Astrocyte (in vitro differentiated cells and primary cell): ENCODE results near the gene NT5DC3. TPM values are rescaled to one million over a fixed set of nuclear protein-coding genes. Genes with fewer than 3 reads are reported as not detected.

Experiments used
- DNase-seq: peaks from one replicate; pipeline ENCODE4 v3.0.0-alpha.2; 2010; ENCODE audit warnings: low read depth
- FAIRE-seq: peaks from 2 replicates; lab custom pipeline; 2011; peaks lifted over from hg19 to GRCh38; lab: Jason Lieb, UNC
- H2AFZ ChIP-seq: 2 replicates; pipeline ENCODE4 v1.6.0; 2012; ENCODE audit warnings: low read depth, low read length, inconsistent platforms
- H3K27ac ChIP-seq: 2 replicates; pipeline ENCODE4 v1.5.1; 2011; ENCODE audit warnings: low read depth, low read length, inconsistent platforms
- H3K27me3 ChIP-seq: 2 replicates; pipeline ENCODE4 v1.6.0; 2011; ENCODE audit warnings: low read length, inconsistent platforms; ENCODE audit not compliant: insufficient read depth
- H3K36me3 ChIP-seq: 2 replicates; pipeline ENCODE4 v1.5.1; 2011; ENCODE audit warnings: low read length, inconsistent platforms; ENCODE audit not compliant: insufficient read depth
- H3K4me1 ChIP-seq: 2 replicates; pipeline ENCODE4 v1.5.1; 2011; ENCODE audit warnings: low read length, inconsistent platforms; ENCODE audit not compliant: insufficient read depth
- H3K4me2 ChIP-seq: 2 replicates; pipeline ENCODE4 v1.6.0; 2012; ENCODE audit warnings: low read length, inconsistent platforms
- H3K4me3 ChIP-seq: 2 replicates; pipeline ENCODE4 v1.5.1; 2011; ENCODE audit warnings: low read depth, mild to moderate bottlenecking, low read length, inconsistent platforms; ENCODE audit not compliant: insufficient read depth
- H3K79me2 ChIP-seq: 2 replicates; pipeline ENCODE4 v1.6.0; 2012; ENCODE audit warnings: mild to moderate bottlenecking, low read length, inconsistent platforms; ENCODE audit not compliant: insufficient read depth
- H3K9ac ChIP-seq: 2 replicates; pipeline ENCODE4 v1.6.0; 2012; ENCODE audit warnings: mild to moderate bottlenecking, low read length, inconsistent platforms
- H3K9me3 ChIP-seq: 2 replicates; pipeline ENCODE4 v1.5.1; 2012; ENCODE audit warnings: low read depth, mild to moderate bottlenecking, low read length, inconsistent platforms; ENCODE audit not compliant: insufficient read depth
- H4K20me1 ChIP-seq: 2 replicates; pipeline ENCODE4 v1.6.0; 2012; ENCODE audit warnings: low read length, inconsistent platforms; ENCODE audit not compliant: insufficient read depth
- H3K27ac Mint-ChIP-seq: one replicate; pipeline ENCODE4 v1.8.0; 2021; ENCODE audit warnings: mild to moderate bottlenecking, mixed read lengths; ENCODE audit not compliant: unreplicated experiment
- H3K27me3 Mint-ChIP-seq: one replicate; pipeline ENCODE4 v1.8.0; 2021; ENCODE audit warnings: low read depth, mixed read lengths; ENCODE audit not compliant: unreplicated experiment
- H3K36me3 Mint-ChIP-seq: one replicate; pipeline ENCODE4 v1.8.0; 2021; ENCODE audit warnings: low read depth, mixed read lengths; ENCODE audit not compliant: unreplicated experiment
- H3K4me1 Mint-ChIP-seq: one replicate; pipeline ENCODE4 v1.8.0; 2021; ENCODE audit warnings: low read depth, mixed read lengths; ENCODE audit not compliant: unreplicated experiment
- H3K4me3 Mint-ChIP-seq: one replicate; pipeline ENCODE4 v1.8.0; 2021; ENCODE audit warnings: mild to moderate bottlenecking, moderate library complexity, mixed read lengths; ENCODE audit not compliant: unreplicated experiment
- H3K9me3 Mint-ChIP-seq: one replicate; pipeline ENCODE4 v1.8.0; 2021; ENCODE audit warnings: mild to moderate bottlenecking, mixed read lengths; ENCODE audit not compliant: unreplicated experiment
- EZH2 ChIP-seq: IDR thresholded peaks from 2 replicates; pipeline ENCODE4 v1.6.1; 2012; ENCODE audit warnings: mild to moderate bottlenecking, low read length, inconsistent platforms; ENCODE audit not compliant: insufficient read depth
- total RNA-seq: library from RNA; stranded (reverse); gene quantifications from 2 replicates; pipeline ENCODE4 v1.2.1, GENCODE V29; 2021
- TF ChIP-seq, protein P1 (sequence below): IDR thresholded peaks from 2 replicates; pipeline ENCODE4 v1.5.1; 2011; ENCODE audit warnings: low read depth, mild to moderate bottlenecking, inconsistent platforms, low read length, moderate library complexity; ENCODE audit not compliant: insufficient read depth

The NT5DC3 gene
- total RNA-seq, 1 donor from 2014 or later: 13.6 TPM

DNA sequence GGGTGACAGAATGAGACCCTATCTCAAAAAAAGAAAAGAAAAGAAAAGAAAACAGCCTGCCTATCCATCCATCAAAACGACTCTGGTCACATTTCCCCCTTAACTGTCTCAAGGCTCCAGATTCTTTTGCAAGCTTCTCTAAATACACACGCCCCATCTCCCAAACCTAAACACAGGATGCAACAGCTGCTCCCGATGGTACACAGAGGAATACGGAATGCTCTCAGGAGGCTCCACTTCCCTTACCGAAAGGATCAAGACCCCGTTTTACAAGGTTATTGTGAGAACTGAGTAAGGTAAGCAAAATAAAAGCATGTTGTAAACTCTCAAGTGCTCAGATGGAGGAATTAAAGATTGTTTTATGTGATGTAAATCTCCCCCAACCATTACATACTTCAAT is 62.3 kb downstream of the NT5DC3 start:
- Mint-ChIP-seq H3K4me3 (no peak overlapping the region), H3K4me1 (peaks cover 17% of the 10 kb centered on the region), H3K27me3 (no peaks in the 10 kb centered on the region), H3K36me3 (peaks cover 21% of the 10 kb centered on the region), H3K27ac (no peak overlapping the region), H3K9me3 (no peaks in the 10 kb centered on the region)
- DNase-seq (no peak), FAIRE-seq (no peak)
- Histone ChIP-seq H4K20me1 (peaks cover 4% of the 10 kb centered on the region), H3K4me1 (peaks cover 17% of the 10 kb centered on the region), H3K36me3 (peaks cover 25% of the 10 kb centered on the region), H3K4me2 (peak overlapping the region; percentile 54), H3K79me2 (peaks cover 7% of the 10 kb centered on the region), H2AFZ (no peak overlapping the region), H3K9me3 (no peaks in the 10 kb centered on the region), H3K27ac (no peak overlapping the region), H3K4me3 (no peak overlapping the region), H3K9ac (no peak overlapping the region), H3K27me3 (no peaks in the 10 kb centered on the region)
- TF ChIP-seq EZH2: no peak
- TF ChIP-seq, protein P1, sequence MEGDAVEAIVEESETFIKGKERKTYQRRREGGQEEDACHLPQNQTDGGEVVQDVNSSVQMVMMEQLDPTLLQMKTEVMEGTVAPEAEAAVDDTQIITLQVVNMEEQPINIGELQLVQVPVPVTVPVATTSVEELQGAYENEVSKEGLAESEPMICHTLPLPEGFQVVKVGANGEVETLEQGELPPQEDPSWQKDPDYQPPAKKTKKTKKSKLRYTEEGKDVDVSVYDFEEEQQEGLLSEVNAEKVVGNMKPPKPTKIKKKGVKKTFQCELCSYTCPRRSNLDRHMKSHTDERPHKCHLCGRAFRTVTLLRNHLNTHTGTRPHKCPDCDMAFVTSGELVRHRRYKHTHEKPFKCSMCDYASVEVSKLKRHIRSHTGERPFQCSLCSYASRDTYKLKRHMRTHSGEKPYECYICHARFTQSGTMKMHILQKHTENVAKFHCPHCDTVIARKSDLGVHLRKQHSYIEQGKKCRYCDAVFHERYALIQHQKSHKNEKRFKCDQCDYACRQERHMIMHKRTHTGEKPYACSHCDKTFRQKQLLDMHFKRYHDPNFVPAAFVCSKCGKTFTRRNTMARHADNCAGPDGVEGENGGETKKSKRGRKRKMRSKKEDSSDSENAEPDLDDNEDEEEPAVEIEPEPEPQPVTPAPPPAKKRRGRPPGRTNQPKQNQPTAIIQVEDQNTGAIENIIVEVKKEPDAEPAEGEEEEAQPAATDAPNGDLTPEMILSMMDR: no peak

DNA sequence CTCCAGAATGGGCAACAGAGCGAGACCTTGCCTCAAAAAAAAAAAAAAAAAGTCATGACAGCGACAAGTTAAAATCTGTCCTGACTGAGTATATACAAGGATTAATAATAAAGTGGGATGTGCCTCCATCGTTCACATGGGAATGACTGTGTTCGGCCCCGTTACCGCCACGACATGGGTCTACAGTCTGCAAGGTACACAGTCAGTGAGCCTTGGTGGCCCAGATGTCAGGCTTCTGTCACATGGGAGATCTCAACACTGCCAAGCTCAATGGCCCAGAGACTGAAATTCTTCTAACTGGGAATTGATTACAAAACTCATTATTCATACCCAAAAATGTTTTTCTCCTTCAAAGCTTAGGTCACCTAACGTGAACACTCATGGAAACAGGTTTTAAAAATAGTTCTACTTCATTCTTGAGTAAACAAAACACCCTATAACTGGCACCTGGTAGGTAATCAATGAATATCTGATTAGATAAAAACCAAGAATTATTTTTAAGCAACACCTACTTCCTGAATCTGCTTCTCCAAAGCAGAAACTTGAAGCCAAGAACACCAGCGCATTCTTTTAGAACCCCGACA is 66.0 kb downstream of the NT5DC3 start:
- H3K4me1 Mint-ChIP-seq: peaks cover 28% of the 10 kb centered on the region
- TF ChIP-seq, protein P1: no peak
- TF ChIP-seq EZH2: no peak
- Histone ChIP-seq H3K9ac (no peak overlapping the region), H3K4me1 (peaks cover 11% of the 10 kb centered on the region), H2AFZ (no peak overlapping the region), H3K4me2 (no peak overlapping the region), H3K27me3 (no peaks in the 10 kb centered on the region), H3K4me3 (no peak overlapping the region), H3K79me2 (no peaks in the 10 kb centered on the region), H3K36me3 (peaks cover 25% of the 10 kb centered on the region), H3K27ac (no peak overlapping the region), H4K20me1 (peaks cover 18% of the 10 kb centered on the region), H3K9me3 (no peaks in the 10 kb centered on the region)
- DNase-seq (no peak), FAIRE-seq (no peak)
- H3K27me3 Mint-ChIP-seq: no peaks in the 10 kb centered on the region
- H3K4me3 Mint-ChIP-seq: no peak overlapping the region
- H3K9me3 Mint-ChIP-seq: no peaks in the 10 kb centered on the region
- no peak overlapping the region for H3K27ac Mint-ChIP-seq
- H3K36me3 Mint-ChIP-seq: peaks cover 16% of the 10 kb centered on the region
